Uterus (tissue), 2 donors: ENCODE data around the gene B4GALT7.

ENCODE experiments used
- POLR2A ChIP-seq, 2 donors: fragments of 450-650 bp; IDR thresholded peaks; one replicate each; pipeline ENCODE4 v1.6.1; 2016; ENCODE audit warnings: antibody characterized with exemption in 2 of 2, mild to moderate bottlenecking in 1 of 2, moderate library complexity in 1 of 2
- TF ChIP-seq, protein P1 (sequence below), 4 experiments: fragments of 200-600 bp in 2 of 4; fragments of 450-650 bp in 2 of 4; sonication (generic) in 2 of 4; IDR thresholded peaks; one replicate each; pipeline ENCODE4 v1.5.1; 2016 to 2019; ENCODE audit warnings: antibody characterized with exemption in 4 of 4, mild to moderate bottlenecking in 2 of 4, moderate library complexity in 1 of 4

DNA sequence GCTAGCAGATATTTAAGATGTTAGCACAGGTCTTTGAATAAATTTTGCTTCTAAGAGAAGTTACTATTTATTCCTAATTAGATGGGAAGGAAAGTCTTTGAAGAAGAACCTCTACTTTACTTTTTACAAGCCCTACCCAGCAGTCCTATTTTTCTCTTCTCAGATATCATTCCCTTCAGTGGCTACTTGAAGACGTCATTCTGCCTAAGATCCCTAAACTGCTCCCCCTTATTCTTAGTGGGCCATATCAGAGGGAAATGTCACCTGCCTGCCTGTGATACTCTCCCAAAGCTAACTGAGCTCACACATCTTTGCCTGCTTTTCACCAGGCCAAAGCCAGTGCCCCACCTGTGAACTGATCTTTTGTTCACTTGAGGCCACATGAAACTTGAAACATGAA, 24.4 kb upstream of the B4GALT7 start:
- TF ChIP-seq, protein P1, sequence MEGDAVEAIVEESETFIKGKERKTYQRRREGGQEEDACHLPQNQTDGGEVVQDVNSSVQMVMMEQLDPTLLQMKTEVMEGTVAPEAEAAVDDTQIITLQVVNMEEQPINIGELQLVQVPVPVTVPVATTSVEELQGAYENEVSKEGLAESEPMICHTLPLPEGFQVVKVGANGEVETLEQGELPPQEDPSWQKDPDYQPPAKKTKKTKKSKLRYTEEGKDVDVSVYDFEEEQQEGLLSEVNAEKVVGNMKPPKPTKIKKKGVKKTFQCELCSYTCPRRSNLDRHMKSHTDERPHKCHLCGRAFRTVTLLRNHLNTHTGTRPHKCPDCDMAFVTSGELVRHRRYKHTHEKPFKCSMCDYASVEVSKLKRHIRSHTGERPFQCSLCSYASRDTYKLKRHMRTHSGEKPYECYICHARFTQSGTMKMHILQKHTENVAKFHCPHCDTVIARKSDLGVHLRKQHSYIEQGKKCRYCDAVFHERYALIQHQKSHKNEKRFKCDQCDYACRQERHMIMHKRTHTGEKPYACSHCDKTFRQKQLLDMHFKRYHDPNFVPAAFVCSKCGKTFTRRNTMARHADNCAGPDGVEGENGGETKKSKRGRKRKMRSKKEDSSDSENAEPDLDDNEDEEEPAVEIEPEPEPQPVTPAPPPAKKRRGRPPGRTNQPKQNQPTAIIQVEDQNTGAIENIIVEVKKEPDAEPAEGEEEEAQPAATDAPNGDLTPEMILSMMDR (IDR thresholded peaks at IDR 0.05) = no peak
- no peak for TF ChIP-seq POLR2A (IDR thresholded peaks at IDR 0.05)
